Gastroesophageal sphincter (tissue), 3 donors: ENCODE results near the gene ATG16L1.

ENCODE experiments used
- CTCF ChIP-seq, 4 experiments: fragments of 200-600 bp in 2 of 4; fragments of 450-650 bp in 2 of 4; sonication (generic) in 1 of 4; IDR thresholded peaks; one replicate each; pipeline ENCODE4 v1.5.1; 2017 to 2019; ENCODE audit warnings: antibody characterized with exemption in 4 of 4, mild to moderate bottlenecking in 2 of 4, moderate library complexity in 2 of 4
- EP300 ChIP-seq: sonication (generic); formaldehyde crosslinking; IDR thresholded peaks from one replicate; pipeline ENCODE4 v1.6.1; 2017; ENCODE audit warnings: antibody characterized with exemption, mild to moderate bottlenecking
- POLR2A ChIP-seq, 2 donors: fragments of 450-650 bp; IDR thresholded peaks; one replicate each; pipeline ENCODE4 v1.6.1; 2017; ENCODE audit warnings: antibody characterized with exemption in 2 of 2, mild to moderate bottlenecking in 2 of 2, moderate library complexity in 1 of 2

DNA sequence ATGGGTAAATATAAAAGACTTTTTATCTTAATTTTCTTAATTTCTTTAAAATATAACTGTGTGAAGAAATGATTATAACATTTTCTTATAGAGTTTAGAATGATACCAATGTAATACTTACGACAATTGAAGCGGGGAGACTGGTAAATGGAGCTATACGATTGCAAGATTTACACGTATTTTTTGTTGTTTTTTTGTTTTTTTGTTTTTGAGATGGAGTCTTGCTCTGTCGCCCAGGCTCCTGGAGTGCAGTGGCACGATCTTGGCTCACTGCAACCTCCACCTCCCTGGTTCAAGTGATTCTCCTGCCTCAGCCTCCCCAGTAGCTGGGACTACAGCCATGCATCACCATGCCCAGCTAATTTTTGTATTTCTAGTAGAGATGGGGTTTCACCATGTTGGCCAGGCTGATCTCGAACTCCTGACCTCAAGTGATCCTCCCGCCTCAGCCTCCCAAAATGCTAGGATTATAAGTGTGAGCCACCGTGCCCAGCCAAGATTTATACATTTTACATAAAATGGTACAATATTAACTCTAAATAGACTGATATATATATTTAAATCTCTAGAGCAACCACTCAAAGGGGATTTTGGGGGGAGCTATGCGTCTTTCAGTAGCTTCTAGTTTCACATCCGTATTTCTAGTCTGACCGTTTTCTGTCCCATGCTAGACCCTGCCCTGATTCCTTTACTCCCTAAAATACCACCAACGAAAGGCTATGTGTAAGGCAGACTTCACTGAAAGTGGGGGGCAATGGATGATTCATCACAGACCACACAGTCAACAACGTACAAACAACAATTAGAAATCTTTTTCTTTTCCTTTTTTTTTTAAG lies 28.2 kb upstream of the ATG16L1 start:
- TF ChIP-seq CTCF (IDR thresholded peaks at IDR 0.05) (no peak), POLR2A (IDR thresholded peaks at IDR 0.05) (no peak), EP300 (no peak)
